NOMO-1 (cell line): ENCODE results near the gene BAZ2A.
"Not testable (repeated sequence)": the region's sequence is repeated elsewhere in the genome, so short reads cannot be mapped to it uniquely, and the experiment has no call there.

Experiments
- DNase-seq, 2 experiments: peaks; one replicate each; lab custom pipeline; 2025; ENCODE audit not compliant: unreplicated experiment in 2 of 2; lab: John Stamatoyannopoulos, UW

BAZ2A gene

GRCh38 chr12:56630180-56630632, at the start of gene BAZ2A:
TSS of gene BAZ2A (minus strand) at chr12:56630326. CDS start at chr12:56617530, 12,796 bp downstream.
- DNase-seq, result peak; percentile 72 to 79

DNA sequence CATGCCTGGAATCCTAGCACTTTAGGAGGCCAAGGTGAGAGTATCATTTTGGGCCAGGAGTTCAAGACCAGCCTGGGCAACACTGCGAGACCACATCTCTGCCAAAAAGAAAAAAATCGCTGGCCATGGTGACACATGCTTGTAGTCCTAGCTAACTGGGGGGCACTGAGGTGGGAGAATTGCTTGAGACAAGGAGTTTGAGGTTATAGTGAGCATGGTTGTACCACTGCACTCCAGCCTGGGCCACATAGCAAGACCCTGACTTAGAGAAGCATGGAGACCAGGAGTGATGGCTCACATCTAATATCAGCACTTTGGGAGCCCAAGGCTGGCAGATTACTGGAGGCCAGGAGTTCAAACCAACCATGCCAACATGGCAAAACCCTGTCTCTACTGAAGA, 48.7 kb upstream of the BAZ2A start:
- DNase-seq, result no peak

- no peak for DNase-seq
These were observed 47.6 kb upstream of the BAZ2A start for GRCh38 chr12:56677680-56678079.

DNA sequence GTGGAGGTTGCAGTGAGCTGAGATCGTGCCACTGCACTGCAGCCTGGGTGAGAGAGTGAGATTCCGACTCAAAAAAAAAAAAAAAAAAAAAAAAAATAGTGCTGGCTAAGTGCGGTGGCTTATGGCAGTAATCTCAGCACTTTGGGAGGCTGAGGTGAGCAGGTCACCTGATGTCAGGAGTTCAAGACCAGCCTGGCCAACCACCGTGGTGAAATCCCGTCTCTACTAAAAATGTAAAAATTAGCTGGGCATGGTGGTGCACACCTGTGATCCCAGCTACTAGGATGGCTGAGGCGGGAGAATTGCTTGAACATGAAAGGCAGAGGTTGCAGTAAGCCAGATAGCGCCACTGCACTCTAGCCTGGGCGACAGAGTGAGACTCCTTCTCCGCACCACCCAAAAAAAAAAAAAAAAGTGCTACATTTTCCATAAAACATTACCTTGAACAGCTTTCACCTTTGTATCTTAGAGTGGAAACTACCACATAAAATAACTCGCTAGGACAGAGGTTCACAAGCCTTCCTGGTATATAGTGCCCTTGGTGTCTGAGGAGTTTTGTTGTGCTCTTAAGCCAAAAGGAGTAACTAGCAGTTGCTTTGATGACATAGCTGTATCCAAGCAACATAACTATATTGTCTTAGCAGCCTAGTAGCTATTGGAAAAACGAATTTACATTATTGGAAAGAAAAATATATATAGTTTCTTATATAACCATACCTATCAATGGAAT, 46.9 kb upstream of the BAZ2A start:
- no peak for DNase-seq

DNA sequence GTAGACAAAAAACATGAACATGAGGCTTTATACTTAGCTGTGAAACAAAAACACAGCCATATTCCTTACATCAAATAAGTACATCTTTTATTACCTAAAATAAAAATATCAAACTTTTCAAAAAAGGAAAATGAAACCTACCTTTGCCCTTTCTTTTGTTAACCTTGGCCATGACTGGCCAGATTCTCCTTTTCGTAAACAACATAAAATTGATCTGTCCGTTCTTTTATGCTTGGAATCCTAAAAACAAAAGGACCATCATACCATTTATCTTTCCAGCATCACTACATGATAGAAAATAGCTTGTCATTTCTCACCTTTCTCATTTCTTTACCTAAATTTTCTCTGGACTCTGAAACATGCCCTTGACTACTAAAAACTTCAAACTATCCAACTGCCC, 41.5 kb upstream of the BAZ2A start:
- DNase-seq, result no peak

DNA sequence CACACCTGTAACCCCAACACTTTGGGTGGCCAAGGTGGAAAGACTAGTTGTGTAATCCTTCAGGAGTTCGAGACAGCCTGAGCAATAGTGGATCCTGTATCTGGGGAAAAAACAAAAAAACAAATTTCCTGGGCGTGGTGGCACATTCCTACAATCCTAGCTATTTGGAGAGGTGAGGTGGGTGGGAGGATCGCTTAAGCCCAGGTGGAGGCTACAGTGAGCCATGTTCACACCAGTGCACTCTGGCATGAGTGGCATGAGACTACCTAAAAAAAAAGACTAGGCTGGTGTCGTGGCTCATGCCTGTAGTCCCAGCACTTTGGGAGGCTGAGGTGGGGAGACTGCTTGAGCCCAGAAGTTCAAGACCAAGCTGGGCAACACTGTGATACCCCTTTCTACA, 40.7 kb upstream of the BAZ2A start:
- no peak for DNase-seq

GRCh38 chr12:56668197-56668457, 38.0 kb upstream of the BAZ2A start:
- no peak for DNase-seq

DNA sequence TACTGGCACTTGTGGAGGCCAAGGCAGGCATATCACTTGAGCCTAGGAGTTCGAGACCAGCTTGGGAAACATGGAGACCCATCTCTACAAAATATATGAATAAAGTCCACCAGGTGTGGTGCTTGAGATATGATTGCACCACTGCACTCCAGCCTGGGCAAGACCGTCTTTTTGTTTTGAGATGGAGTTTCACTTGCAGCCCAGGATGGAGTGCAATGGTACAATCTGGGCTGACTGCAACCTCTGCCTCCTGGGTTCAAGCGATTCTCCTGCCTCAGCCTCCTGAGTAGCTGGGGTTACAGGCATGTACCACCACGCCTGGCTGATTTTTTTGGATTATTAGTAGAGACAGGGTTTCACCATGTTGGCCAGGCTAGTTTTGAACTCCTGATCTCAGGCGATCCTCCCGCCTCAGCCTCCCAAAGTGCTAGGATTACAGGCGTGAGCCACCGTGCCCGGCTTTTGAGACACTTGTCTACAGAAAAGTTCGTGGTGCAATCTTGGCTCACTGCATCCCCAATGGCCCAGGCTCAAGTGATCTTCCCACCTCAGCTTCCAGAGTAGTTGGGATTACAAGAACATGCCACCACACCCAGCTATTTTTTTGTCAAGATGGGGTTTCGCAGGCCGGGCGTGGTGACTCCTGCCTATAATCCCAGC, 32.0 kb upstream of the BAZ2A start:
- no peak for DNase-seq

DNA sequence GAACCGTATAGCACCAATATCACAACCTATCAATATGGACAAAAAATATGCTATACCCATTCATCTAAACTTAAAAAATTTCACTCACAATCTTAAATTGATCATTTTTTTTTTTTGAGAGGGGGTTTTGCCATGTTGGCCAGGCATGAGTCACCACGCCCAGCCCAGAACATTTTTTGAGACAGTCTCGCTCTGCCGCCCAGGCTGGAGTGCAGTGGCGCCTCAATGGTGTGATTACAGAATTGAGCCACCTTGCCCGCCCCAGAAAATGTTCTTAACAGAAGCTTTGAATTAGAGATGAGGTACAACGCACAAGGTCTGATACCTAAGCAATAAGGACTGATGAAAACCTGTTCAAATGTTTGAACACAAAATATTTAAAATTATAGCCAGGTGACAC, 31.4 kb upstream of the BAZ2A start:
- no peak for DNase-seq

- peak; percentile 80 to 93 for DNase-seq
These were observed 28.8 kb upstream of the BAZ2A start for GRCh38 chr12:56658921-56659320.

- no peak for DNase-seq
These were observed 27.6 kb upstream of the BAZ2A start for GRCh38 chr12:56657416-56658379.

DNA sequence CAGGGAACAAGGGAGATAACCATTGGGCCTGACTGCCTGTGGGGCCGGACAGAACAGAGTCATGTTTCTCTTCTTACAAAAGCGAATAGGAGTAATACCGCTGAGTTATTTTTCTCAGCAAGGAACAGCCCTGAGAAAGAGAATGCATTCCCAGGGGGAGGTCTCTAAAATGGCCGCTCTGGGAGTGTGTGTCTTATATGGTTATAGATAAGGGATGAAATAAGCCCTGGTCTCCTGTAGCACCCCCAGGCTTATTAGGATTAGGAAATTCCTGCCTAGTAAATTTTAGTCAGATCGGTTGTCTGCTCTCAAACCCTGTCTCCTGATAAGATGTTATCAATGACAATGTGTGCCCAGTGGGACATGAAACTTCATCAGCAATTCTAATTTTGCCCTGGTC, 23.7 kb upstream of the BAZ2A start:
- DNase-seq, result not testable (repeated sequence)

GRCh38 chr12:56648023-56648422, 17.9 kb upstream of the BAZ2A start:
- DNase-seq, result not testable (repeated sequence)

DNA sequence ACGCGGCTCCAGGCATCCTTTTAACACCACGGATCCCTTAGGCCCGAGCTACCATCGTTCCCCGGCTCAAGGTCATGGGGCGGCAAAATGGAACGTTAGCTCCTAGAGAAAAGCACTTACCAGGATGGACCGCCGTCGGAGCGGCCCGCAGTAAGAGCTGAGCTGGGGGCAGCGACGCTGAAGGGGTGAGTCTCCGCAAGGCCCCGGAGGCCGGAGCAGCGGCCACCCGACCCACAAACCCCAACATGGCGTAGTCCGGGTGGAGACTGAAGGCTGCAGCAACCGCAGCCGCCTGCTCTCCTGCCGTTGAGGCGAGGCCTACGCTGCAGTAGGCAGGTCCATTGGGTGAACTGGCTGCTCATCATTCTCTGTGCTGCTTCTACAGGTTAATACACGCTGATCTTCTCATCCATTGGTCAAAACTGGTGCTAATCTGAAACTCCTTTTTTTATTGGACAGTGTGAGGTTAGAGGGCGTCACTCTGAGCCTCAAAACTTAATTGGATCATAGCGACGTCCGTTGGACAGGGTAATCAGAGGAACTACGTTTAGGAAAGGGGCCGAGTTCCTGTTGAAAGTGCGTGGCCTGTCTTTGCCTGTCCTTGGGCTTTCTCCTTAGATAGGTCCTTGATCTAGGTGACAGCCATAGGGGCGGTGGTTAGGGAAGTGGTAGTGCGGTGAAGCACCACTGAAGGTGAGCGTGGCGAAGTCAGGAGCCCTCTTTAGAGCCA, 15.8 kb upstream of the BAZ2A start, which contains the start of gene ATP5F1B:
Gene ATP5F1B (minus strand): TSS at position 268 of the 730 bp plus-strand sequence. CDS start 21 bp downstream, at position 247.
- DNase-seq, result peak; percentile 100

DNA sequence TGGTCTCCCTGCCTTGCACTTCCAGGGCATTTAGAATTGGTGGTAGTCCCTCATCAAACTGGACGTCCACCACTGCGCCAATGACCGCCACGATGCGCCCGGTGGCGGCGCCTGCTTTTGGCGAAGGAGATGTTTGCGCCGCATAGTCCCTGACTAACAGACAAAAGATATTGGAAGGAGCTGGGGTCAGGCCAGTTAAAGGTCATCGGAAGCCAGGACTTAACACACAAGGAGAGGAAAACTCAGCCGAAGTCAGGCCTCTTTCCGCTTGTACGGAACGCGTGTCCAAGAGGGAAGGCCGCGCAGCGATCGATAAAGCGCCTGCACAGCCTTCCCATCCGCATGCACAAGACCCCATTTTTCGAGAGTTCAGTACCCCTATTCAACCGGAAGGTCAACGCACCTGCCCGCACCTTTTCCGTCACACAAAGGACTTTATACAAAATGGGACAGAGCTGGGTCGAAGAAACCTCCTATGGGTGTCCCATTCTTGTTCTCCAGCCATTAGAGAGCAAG, 15.1 kb upstream of the BAZ2A start:
- no peak for DNase-seq

- DNase-seq, result no peak
These were observed 14.5 kb upstream of the BAZ2A start for GRCh38 chr12:56644654-56645053.

DNA sequence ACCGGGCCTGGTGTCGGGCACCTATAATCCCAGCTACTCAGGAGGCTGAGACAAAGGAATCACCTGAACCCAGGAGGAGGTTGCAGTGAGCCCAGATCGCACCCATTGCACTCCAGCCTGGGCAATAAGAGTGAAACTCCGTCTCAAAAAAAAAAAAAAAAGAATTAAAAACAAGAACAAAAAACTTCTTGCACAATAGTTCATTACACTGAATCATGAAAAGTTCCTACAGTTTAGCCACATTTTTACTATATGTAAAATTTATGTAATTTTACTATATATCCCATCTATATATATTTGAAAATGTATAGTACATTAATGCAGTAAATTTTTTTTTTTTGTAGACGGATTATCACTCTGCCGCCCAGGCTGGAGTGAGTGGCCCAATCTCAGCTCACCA, 11.1 kb upstream of the BAZ2A start:
- DNase-seq, result no peak

DNA sequence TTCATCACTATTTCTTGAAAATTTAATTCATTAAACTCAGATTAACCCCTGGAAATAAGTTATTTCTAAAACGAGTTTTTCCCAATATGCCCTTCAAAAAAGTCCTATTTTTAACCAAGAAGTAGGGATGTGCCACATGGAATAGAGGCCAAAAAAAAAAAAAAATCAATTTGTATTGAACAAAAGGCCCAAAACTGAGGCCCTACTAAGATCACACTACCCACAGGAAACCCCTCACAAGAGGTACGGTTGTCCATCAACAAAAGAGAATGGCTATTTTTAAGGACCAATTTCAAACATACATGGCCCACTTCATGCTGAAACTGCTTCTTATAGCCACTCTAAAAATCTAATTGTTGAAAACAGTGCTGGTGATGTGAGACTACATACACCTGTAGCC, 7.5 kb upstream of the BAZ2A start:
- DNase-seq, result no peak

DNA sequence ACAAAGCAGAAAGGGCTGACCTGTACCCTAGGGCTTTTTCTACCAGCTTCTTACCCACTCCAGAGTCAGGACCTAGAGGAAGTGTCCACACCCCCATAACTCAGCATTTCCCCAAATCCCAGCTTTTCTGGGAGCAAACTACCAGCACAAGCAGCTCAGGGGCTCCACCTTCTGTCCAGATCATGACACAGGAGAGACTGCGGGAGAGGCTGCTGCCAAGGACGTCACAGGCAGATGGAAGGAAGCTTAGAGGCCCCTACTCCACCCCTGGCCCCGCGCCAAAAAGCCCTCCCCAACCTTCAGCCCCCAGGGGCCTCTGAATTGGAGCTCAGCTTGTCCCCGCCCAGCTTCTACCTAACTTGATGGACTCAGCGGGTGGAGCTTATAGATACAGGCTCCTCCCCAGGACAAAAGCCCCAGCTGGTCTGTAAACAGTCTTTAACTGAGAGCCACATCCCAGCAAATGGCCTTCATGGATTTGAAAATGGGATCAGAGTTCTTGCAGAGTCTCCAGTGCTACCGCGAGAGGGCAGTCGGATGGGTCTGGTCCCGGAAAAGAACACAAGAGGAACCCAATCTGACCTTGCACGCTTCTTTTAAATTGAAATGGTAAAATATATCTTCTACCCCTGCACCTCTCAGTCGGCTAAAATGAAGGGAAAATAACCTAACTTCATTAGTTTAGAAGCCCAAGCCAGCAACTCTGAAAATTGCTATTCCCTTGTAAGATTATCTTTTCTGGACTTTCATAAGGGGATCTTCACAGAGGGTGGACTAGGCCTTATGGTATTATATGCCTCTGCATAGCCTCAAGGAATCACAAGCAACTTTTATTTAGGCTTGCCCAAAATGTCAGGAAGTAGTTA, 6.8 kb upstream of the BAZ2A start:
- peak; percentile 95 to 98 for DNase-seq
